K562 (cell line): Measurements from ENCODE around the gene BMP6. TPM values are rescaled to one million over a fixed set of nuclear protein-coding genes. Genes with fewer than 3 reads are reported as not detected.
A peak's percentile ranks its signal among the peaks of the same experiment; 100 is the strongest.

Experiments
- ATAC-seq: fragments of 200-7000 bp; cut with Tn5 transposase; 3 replicates; pipeline ENCODE4 v1.9.1; 2020; ENCODE audit warnings: moderate library complexity
- BruUV-seq: library from RNA; stranded (reverse); fragments of 400-500 nt; replicated peaks from 2 replicates; lab custom pipeline; 2021; lab: Mats Ljungman, UMichigan
- CTCF ChIA-PET: fragments of 300-600 bp; formaldehyde crosslinking; extraction: SDS; loops from one replicate; lab custom pipeline; 2021; ENCODE audit warnings: low intra/inter-chr PET ratio; lab: Yijun Ruan, JAX
- POLR2A ChIA-PET: fragments of 300-600, 350-650 bp; sonication (Branson Sonifier 250); formaldehyde crosslinking; extraction: SDS; loops from one replicate; lab custom pipeline; 2021; ENCODE audit warnings: antibody characterized with exemption, inconsistent platforms; lab: Yijun Ruan, JAX
- DNase-seq, 4 experiments: peaks; one replicate each; pipeline versions ENCODE4 v3.0.0 to v3.0.0-alpha.2; 2011 to 2018; ENCODE audit warnings: low spot score in 3 of 4, mixed read lengths in 3 of 4; ENCODE audit errors: extremely low read depth in 1 of 4
- FAIRE-seq: peaks from 2 replicates; lab custom pipeline; 2011; peaks lifted over from hg19 to GRCh38; lab: Jason Lieb, UNC
- H2AFZ ChIP-seq: 2 replicates; pipeline ENCODE4 v1.6.0; 2011; ENCODE audit warnings: low read depth, low read length, control low read depth, inconsistent platforms
- H3K27ac ChIP-seq: fragments of 200-600 bp; 3 replicates; pipeline ENCODE4 v1.8.0; 2011; ENCODE audit warnings: low read depth, mild to moderate bottlenecking, control low read depth, inconsistent platforms, low read length, moderate library complexity, mixed read lengths; ENCODE audit errors: extremely low read depth
- H3K27me3 ChIP-seq, 2 experiments: fragments of 300-600 bp in 1 of 2; 2 replicates in 1 of 2; 3 replicates in 1 of 2; pipeline versions ENCODE4 v1.6.0 to v1.8.0; 2011; ENCODE audit warnings: inconsistent platforms in 2 of 2, low read length in 2 of 2, mild to moderate bottlenecking in 1 of 2, mixed read lengths in 1 of 2, moderate library complexity in 1 of 2; ENCODE audit not compliant: control insufficient read depth in 2 of 2, insufficient read depth in 2 of 2
- H3K36me3 ChIP-seq: fragments of 300-600 bp; 3 replicates; pipeline ENCODE4 v1.8.0; 2011; ENCODE audit warnings: mild to moderate bottlenecking, low read length, inconsistent platforms; ENCODE audit not compliant: control insufficient read depth, insufficient read depth
- H3K4me1 ChIP-seq, 2 experiments: fragments of 200-600 bp in 1 of 2; replicated peaks in 1 of 2; 2 replicates in 1 of 2; 3 replicates in 1 of 2; pipeline versions ENCODE4 v1.5.1 to v1.8.0; 2011; ENCODE audit warnings: inconsistent platforms in 2 of 2, low read length in 2 of 2, mild to moderate bottlenecking in 1 of 2, mixed read lengths in 1 of 2, moderate library complexity in 1 of 2; ENCODE audit not compliant: control insufficient read depth in 2 of 2, insufficient read depth in 2 of 2
- H3K4me2 ChIP-seq: 2 replicates; pipeline ENCODE4 v1.6.1; 2011; ENCODE audit warnings: low read length, control low read depth, inconsistent platforms, mixed read lengths; ENCODE audit not compliant: insufficient read depth
- H3K4me3 ChIP-seq: fragments of 200-600 bp; sonication (generic), shearing (Covaris generic); 2 replicates; pipeline ENCODE4 v1.5.1; 2016; ENCODE audit warnings: control low read depth, inconsistent platforms
- H3K79me2 ChIP-seq: fragments of 200-600 bp; 3 replicates; pipeline ENCODE4 v1.8.0; 2011; ENCODE audit warnings: low read length, inconsistent platforms; ENCODE audit not compliant: control insufficient read depth, insufficient read depth
- H3K9ac ChIP-seq, 2 experiments: 2 replicates each; pipeline versions ENCODE4 v1.6.0 to v1.6.1; 2011; ENCODE audit warnings: low read depth in 2 of 2, low read length in 2 of 2, control low read depth in 1 of 2, inconsistent platforms in 1 of 2, mild to moderate bottlenecking in 1 of 2, mixed read lengths in 1 of 2; ENCODE audit not compliant: insufficient read depth in 1 of 2
- H3K9me1 ChIP-seq: one replicate; pipeline ENCODE4 v1.6.0; 2011; ENCODE audit warnings: inconsistent platforms, mild to moderate bottlenecking, low read length, moderate library complexity; ENCODE audit not compliant: control insufficient read depth, insufficient read depth
- H3K9me3 ChIP-seq: replicated peaks from 2 replicates; pipeline ENCODE4 v1.5.1; 2011; ENCODE audit warnings: low read depth, low read length, inconsistent platforms; ENCODE audit not compliant: control insufficient read depth, insufficient read depth
- H4K20me1 ChIP-seq: replicated peaks from 2 replicates; pipeline ENCODE4 v1.6.1; 2011; ENCODE audit warnings: low read length, inconsistent platforms, mixed read lengths; ENCODE audit not compliant: control insufficient read depth, insufficient read depth
- ATF3 ChIP-seq, 2 experiments: fragments of 450-650 bp in 1 of 2; sonication (generic) in 1 of 2; formaldehyde crosslinking in 1 of 2; IDR thresholded peaks in 1 of 2; conservative IDR thresholded peaks in 1 of 2; 2 replicates each; pipeline versions ENCODE4 v1.6.1 to v1.8.1; 2016 to 2023; ENCODE audit warnings: mild to moderate bottlenecking in 2 of 2, moderate library complexity in 2 of 2, inconsistent platforms in 1 of 2, missing genetic modification reagents in 1 of 2
- MXD1 ChIP-seq: fragments of 250-450 bp; sonication (Bioruptor Pico); IDR thresholded peaks from 2 replicates; pipeline ENCODE4 v1.8.0; 2021; ENCODE audit warnings: borderline replicate concordance, mild to moderate bottlenecking, moderate library complexity; ENCODE audit not compliant: poor library complexity, severe bottlenecking
- RFX1 ChIP-seq: fragments of 450-650 bp; IDR thresholded peaks from 2 replicates; pipeline ENCODE4 v1.6.1; 2016; ENCODE audit warnings: mild to moderate bottlenecking, moderate library complexity
- in situ Hi-C: fragments of 300-500 bp; cut with MboI; formaldehyde crosslinking; loops from 4 replicates; pipeline ENCODE4 v1.15.0; 2018; ENCODE audit warnings: inconsistent platforms, mixed read lengths
- intact Hi-C: fragments of 100-400 bp; cut with micrococcal nuclease; formaldehyde crosslinking; loops from 2 replicates; pipeline ENCODE4 v1.14.2; 2022
- polyA plus RNA-seq, 8 experiments: library from polyadenylated mRNA; depleted of rRNA in 4 of 8; stranded (reverse) in 5 of 8; unstranded in 3 of 8; fragments of >200 nt; fragmentation: Nextera tagmentation in 2 of 8; fragmentation: Illumina TruSeq in 1 of 8; extraction: Ambion mirVana in 2 of 8; extraction: Trizol in 1 of 8; gene quantifications; 2 replicates each; pipeline versions ENCODE4 v1.2.1 to v1.2.3, GENCODE V29; 2011 to 2014; ENCODE audit warnings: inconsistent platforms in 1 of 8, missing spikeins in 1 of 8
- total RNA-seq, 7 experiments: library from RNA; depleted of rRNA in 6 of 7; stranded (reverse); fragments of >200 nt in 6 of 7; fragmentation: Illumina TruSeq in 2 of 7; extraction: Trizol in 2 of 7; gene quantifications; 2 replicates each; pipeline versions ENCODE4 v1.2.1 to v1.2.3, GENCODE V29; 2011 to 2021; ENCODE audit warnings: low replicate concordance in 1 of 7

BMP6 gene
- total and polyA plus RNA-seq, 9 of the 15 experiments (the other 6 are each of a cell fraction or from before 2014, with no cell fraction given), result 0.01 to 0.13 (median 0.06) TPM; not detected in 3

GRCh38 chr6:7924867-7925266, 199.0 kb downstream of the BMP6 start:
- Histone ChIP-seq H3K4me2 (no peak overlapping the region), H3K27me3 (peaks cover 0 to 11% of the 10 kb centered on the region in 2 experiments; a peak in 2 of 5 replicates), H3K4me1 (peaks cover 5 to 13% of the 10 kb centered on the region in 2 experiments), H3K9me3 (no peaks in the 10 kb centered on the region), H2AFZ (no peak overlapping the region), H3K9me1 (no peaks in the 10 kb centered on the region), H3K4me3 (no peak overlapping the region), H3K79me2 (no peaks in the 10 kb centered on the region), H4K20me1 (no peaks in the 10 kb centered on the region), H3K36me3 (no peaks in the 10 kb centered on the region), H3K27ac (no peak overlapping the region), H3K9ac (no peak overlapping the region)
- DNase-seq, result no peak
- ChIA-PET CTCF (no interaction called here), POLR2A (interaction anchor here (0.6 to 1.4 kb wide), 2 partner anchors 15 to 176 kb away, joined by 3 read pairs; no protein-coding TSS in a partner anchor)
- BruUV-seq, result no TSS peak
- ATAC-seq, result no peak
- in situ Hi-C loops, result no loop called here
- intact Hi-C loops, result no loop called here
- TF ChIP-seq ATF3 (IDR thresholded peaks at IDR 0.05) (no peak), ATF3 (CRISPR knock-in tag; conservative IDR thresholded peaks at IDR 0.05) (no peak), MXD1 (no peak), RFX1 (peak; percentile 33; the same call in 1 of the 2 replicates)
- FAIRE-seq, result no peak

Other genes with a start within 250 kb of the BMP6 start
- under 0.01 and 0.04 TPM in 2 replicates for gene DSP, start 184.4 kb upstream of the BMP6 start, total RNA-seq (2014; rRNA removed)
- gene DSP, start 184.4 kb upstream of the BMP6 start, total RNA-seq (2014; rRNA removed; fragmentation: Illumina TruSeq; extraction: Trizol), result 0.04 and 0.06 TPM in 2 replicates
- gene DSP, start 184.4 kb upstream of the BMP6 start, total RNA-seq (2015; rRNA removed; fragmentation: Illumina TruSeq; extraction: Trizol), result under 0.01 TPM in 1 of 2 replicates, not detected in the other
- 0.24 and 0.27 TPM in 2 replicates for gene DSP, start 184.4 kb upstream of the BMP6 start, total RNA-seq (2021)
- gene DSP, start 184.4 kb upstream of the BMP6 start, polyA plus RNA-seq (2011; rRNA removed), result 0.03 TPM in 1 of 2 replicates, not detected in the other
- 0.03 and 0.04 TPM in 2 replicates for gene DSP, start 184.4 kb upstream of the BMP6 start, polyA plus RNA-seq (2014; fragmentation: Illumina TruSeq; extraction: Trizol)
- under 1 TPM in 1 of 2 experiments, not detected in 1; 0.01 TPM for gene DSP, start 184.4 kb upstream of the BMP6 start, polyA plus RNA-seq (2014; fragmentation: Nextera tagmentation; extraction: Ambion mirVana)
- gene DSP, start 184.4 kb upstream of the BMP6 start, polyA plus RNA-seq (2014; rRNA removed), result 0.01 TPM in 1 of 2 replicates, not detected in the other
- 17.1 and 17.7 TPM in 2 replicates for gene SNRNP48, start 135.9 kb upstream of the BMP6 start, total RNA-seq (2014; rRNA removed)
- 32.9 and 35.7 TPM in 2 replicates for gene SNRNP48, start 135.9 kb upstream of the BMP6 start, total RNA-seq (2014; rRNA removed; fragmentation: Illumina TruSeq; extraction: Trizol)
- gene SNRNP48, start 135.9 kb upstream of the BMP6 start, total RNA-seq (2015; rRNA removed; fragmentation: Illumina TruSeq; extraction: Trizol), result 26.9 and 31.1 TPM in 2 replicates
- gene SNRNP48, start 135.9 kb upstream of the BMP6 start, total RNA-seq (2021), result 18.6 and 21.2 TPM in 2 replicates
- 22.3 and 22.8 TPM in 2 replicates for gene SNRNP48, start 135.9 kb upstream of the BMP6 start, polyA plus RNA-seq (2011; rRNA removed)
- gene SNRNP48, start 135.9 kb upstream of the BMP6 start, polyA plus RNA-seq (2014; fragmentation: Illumina TruSeq; extraction: Trizol), result 20.6 and 28.1 TPM in 2 replicates
- 1 to 10 TPM; 6.2 to 8.7 TPM for gene SNRNP48, start 135.9 kb upstream of the BMP6 start, polyA plus RNA-seq (2014; fragmentation: Nextera tagmentation; extraction: Ambion mirVana)
- 18.6 and 19.2 TPM in 2 replicates for gene SNRNP48, start 135.9 kb upstream of the BMP6 start, polyA plus RNA-seq (2014; rRNA removed)
- gene TXNDC5, start 184.7 kb downstream of the BMP6 start, total RNA-seq (2014; rRNA removed), result 136 and 163 TPM in 2 replicates
- 133 and 142 TPM in 2 replicates for gene TXNDC5, start 184.7 kb downstream of the BMP6 start, total RNA-seq (2014; rRNA removed; fragmentation: Illumina TruSeq; extraction: Trizol)
- gene TXNDC5, start 184.7 kb downstream of the BMP6 start, total RNA-seq (2015; rRNA removed; fragmentation: Illumina TruSeq; extraction: Trizol), result 145 and 151 TPM in 2 replicates
- 137 and 139 TPM in 2 replicates for gene TXNDC5, start 184.7 kb downstream of the BMP6 start, total RNA-seq (2021)
- gene TXNDC5, start 184.7 kb downstream of the BMP6 start, polyA plus RNA-seq (2011; rRNA removed), result 148 and 164 TPM in 2 replicates
- 146 and 156 TPM in 2 replicates for gene TXNDC5, start 184.7 kb downstream of the BMP6 start, polyA plus RNA-seq (2014; fragmentation: Illumina TruSeq; extraction: Trizol)
- 10 to 100 TPM; 33.9 to 44.0 TPM for gene TXNDC5, start 184.7 kb downstream of the BMP6 start, polyA plus RNA-seq (2014; fragmentation: Nextera tagmentation; extraction: Ambion mirVana)
- gene TXNDC5, start 184.7 kb downstream of the BMP6 start, polyA plus RNA-seq (2014; rRNA removed), result 101 and 125 TPM in 2 replicates